AG08395 (cell line): ENCODE results near the gene TTLL7.
A peak's percentile ranks its signal among the peaks of the same experiment; 100 is the strongest.

Source experiments
- DNase-seq: peaks from one replicate; pipeline ENCODE4 v3.0.0; 2012; ENCODE audit warnings: mixed read lengths, low spot score

The TTLL7 gene

DNA sequence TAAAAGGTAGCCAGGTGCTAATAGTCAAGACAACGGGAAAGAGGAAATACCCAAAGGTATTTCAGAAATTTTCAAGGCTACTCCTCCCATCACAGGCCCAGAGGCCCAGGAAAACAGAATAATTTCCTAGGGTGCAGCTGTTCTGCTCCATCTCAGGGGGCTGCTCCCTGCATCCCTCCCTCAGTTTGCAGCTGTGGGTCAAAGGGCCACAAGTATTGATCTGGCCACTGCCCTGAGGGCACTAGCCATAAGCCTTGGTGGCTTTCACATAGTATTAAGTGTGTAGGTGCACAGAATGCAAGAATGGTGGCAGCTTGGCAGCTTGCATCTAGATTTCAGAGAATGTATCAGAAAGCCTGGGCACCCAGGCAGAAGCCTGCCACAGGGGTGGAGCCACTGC is 179.5 kb downstream of the TTLL7 start:
- DNase-seq: no peak

DNA sequence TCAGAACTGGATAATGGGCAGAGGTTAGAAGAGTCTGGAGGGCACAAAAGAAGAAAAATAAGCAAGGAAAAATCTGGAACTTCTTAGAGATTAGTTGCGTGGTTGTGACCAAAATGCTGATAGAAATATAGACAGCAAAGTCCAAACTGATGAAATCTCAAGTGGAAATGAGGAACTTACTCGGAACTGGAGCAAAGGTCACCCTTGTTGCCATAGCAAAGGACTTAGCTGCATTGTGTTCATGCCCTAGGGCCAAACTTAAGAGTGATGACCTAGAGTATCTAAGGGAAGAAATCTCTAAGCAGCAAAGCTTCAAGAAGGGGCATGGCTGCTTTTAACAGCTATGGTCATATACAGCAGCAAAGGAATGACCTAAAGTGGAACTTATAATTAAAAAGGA is 180.0 kb downstream of the TTLL7 start:
- DNase-seq: peak; percentile 7

DNA sequence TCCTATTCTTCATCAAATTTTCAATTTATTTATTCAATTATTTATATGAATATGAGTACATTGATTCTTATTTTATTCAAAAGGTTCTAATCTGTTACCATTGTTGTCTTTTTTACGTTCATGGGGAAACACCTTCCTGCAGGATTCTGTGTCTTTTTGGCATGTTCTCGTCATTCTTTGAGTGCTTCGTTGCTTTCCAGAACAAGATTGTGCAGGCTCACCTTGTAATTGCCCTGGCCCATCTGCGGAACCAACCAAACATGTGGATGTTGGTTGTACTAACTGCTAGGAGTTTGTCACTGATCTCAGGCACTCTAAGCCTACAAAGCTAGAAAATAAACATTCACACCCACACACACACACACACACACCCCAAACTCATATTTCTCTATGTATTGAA is 182.1 kb downstream of the TTLL7 start:
- DNase-seq: no peak

DNA sequence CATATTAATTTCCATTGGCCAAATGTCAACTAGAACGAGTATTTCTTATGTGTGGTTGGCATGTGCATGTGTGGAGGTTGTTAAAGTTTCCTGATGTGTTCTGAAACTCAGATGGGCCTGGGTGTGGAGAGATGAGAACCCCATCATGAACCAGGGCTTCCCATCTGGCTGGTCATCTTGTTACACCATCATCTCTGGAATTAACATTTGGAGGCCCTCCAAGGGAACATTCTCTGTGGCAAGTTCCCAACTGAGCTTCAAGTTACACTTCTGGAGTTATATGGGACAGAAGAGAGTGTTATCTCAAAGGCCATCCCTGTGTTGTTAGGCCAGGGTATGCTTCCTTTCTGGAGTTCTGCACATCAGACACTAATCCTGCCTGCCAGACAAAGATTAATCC is 183.6 kb downstream of the TTLL7 start:
- DNase-seq: peak; percentile 78
